WTC11 (cell line): ENCODE measurements around the gene STK32C. TPM values are rescaled to one million over a fixed set of nuclear protein-coding genes. Genes with fewer than 3 reads are reported as not detected.

Experiments
- ATAC-seq: fragments of 200-7000 bp; cut with Tn5 transposase; 2 replicates; pipeline ENCODE4 v1.10.0; 2021; ENCODE audit warnings: mild to moderate bottlenecking, moderate library complexity
- CTCF ChIA-PET: fragments of 300-600 bp; sonication (Branson Sonifier 250); formaldehyde crosslinking; loops from one replicate; lab custom pipeline; 2021; ENCODE audit warnings: antibody characterized with exemption; lab: Charles Lee
- POLR2A ChIA-PET: fragments of 350-600 bp; sonication (Branson Sonifier 250); formaldehyde crosslinking; loops from one replicate; lab custom pipeline; 2021; ENCODE audit warnings: antibody characterized with exemption; lab: Charles Lee
- DNase-seq: peaks from one replicate; pipeline ENCODE4 v3.0.0; 2021; ENCODE audit warnings: low spot score
- H3K27ac Mint-ChIP-seq: 2 replicates; pipeline ENCODE4 v1.8.0; 2021; ENCODE audit warnings: mixed read lengths
- H3K27me3 Mint-ChIP-seq: 2 replicates; pipeline ENCODE4 v1.8.0; 2021; ENCODE audit warnings: low read depth, mild to moderate bottlenecking, moderate library complexity, mixed read lengths
- H3K36me3 Mint-ChIP-seq: 2 replicates; pipeline ENCODE4 v1.8.0; 2021; ENCODE audit warnings: mixed read lengths
- H3K4me1 Mint-ChIP-seq: 2 replicates; pipeline ENCODE4 v1.8.0; 2022; ENCODE audit warnings: mixed read lengths
- H3K4me3 Mint-ChIP-seq: 2 replicates; pipeline ENCODE4 v1.8.0; 2021; ENCODE audit warnings: mild to moderate bottlenecking, moderate library complexity, mixed read lengths
- H3K9me3 Mint-ChIP-seq: 2 replicates; pipeline ENCODE4 v1.8.0; 2021; ENCODE audit warnings: mixed read lengths
- ATF1 ChIP-seq: sonication (generic); formaldehyde crosslinking; IDR thresholded peaks from 2 replicates; pipeline ENCODE4 v1.8.1; 2023; ENCODE audit warnings: mild to moderate bottlenecking, moderate library complexity, missing genetic modification reagents
- ATF3 ChIP-seq: sonication (generic); formaldehyde crosslinking; conservative IDR thresholded peaks from 2 replicates; pipeline ENCODE4 v1.8.1; 2022; ENCODE audit warnings: mild to moderate bottlenecking, missing genetic modification reagents
- ELF4 ChIP-seq: sonication (generic); formaldehyde crosslinking; IDR thresholded peaks from 2 replicates; pipeline ENCODE4 v1.8.1; 2022; ENCODE audit warnings: low read depth, mild to moderate bottlenecking, moderate library complexity, missing genetic modification reagents
- ERG ChIP-seq: fragments of 250-450 bp; sonication (Bioruptor Pico); IDR thresholded peaks from 2 replicates; pipeline ENCODE4 v1.8.0; 2021; ENCODE audit warnings: mild to moderate bottlenecking
- HMGXB4 ChIP-seq: sonication (generic); formaldehyde crosslinking; IDR thresholded peaks from 2 replicates; pipeline ENCODE4 v1.8.1; 2023; ENCODE audit warnings: mild to moderate bottlenecking, moderate library complexity, missing genetic modification reagents
- JAZF1 ChIP-seq: fragments of 250-450 bp; sonication (Bioruptor Pico); IDR thresholded peaks from 2 replicates; pipeline ENCODE4 v1.9.0; 2021; ENCODE audit warnings: moderate library complexity, mild to moderate bottlenecking, inconsistent platforms
- MAX ChIP-seq: sonication (generic); formaldehyde crosslinking; IDR thresholded peaks from 2 replicates; pipeline ENCODE4 v1.8.0; 2022; ENCODE audit warnings: mild to moderate bottlenecking, missing genetic modification reagents
- NFATC4 ChIP-seq: fragments of 250-450 bp; sonication (Bioruptor Pico); IDR thresholded peaks from 2 replicates; pipeline ENCODE4 v1.9.0; 2021; ENCODE audit warnings: mild to moderate bottlenecking
- NFYB ChIP-seq: sonication (generic); formaldehyde crosslinking; conservative IDR thresholded peaks from 2 replicates; pipeline ENCODE4 v1.8.0; 2022; ENCODE audit warnings: low read depth, missing genetic modification reagents
- OVOL2 ChIP-seq: fragments of 250-450 bp; sonication (Bioruptor Pico); IDR thresholded peaks from 2 replicates; pipeline ENCODE4 v1.9.0; 2021; ENCODE audit warnings: mild to moderate bottlenecking, borderline replicate concordance
- PREB ChIP-seq: sonication (generic); formaldehyde crosslinking; IDR thresholded peaks from 2 replicates; pipeline ENCODE4 v1.8.1; 2022; ENCODE audit warnings: mild to moderate bottlenecking, missing genetic modification reagents, moderate library complexity, borderline replicate concordance
- PRRX2 ChIP-seq: fragments of 250-450 bp; sonication (Bioruptor Pico); IDR thresholded peaks from 2 replicates; pipeline ENCODE4 v1.8.0; 2021; ENCODE audit warnings: mild to moderate bottlenecking
- TEAD1 ChIP-seq: sonication (generic); formaldehyde crosslinking; IDR thresholded peaks from 2 replicates; pipeline ENCODE4 v1.8.0; 2022; ENCODE audit warnings: mild to moderate bottlenecking, missing genetic modification reagents
- TP53 ChIP-seq: sonication (generic); formaldehyde crosslinking; IDR thresholded peaks from 2 replicates; pipeline ENCODE4 v1.8.1; 2023; ENCODE audit warnings: mild to moderate bottlenecking, missing genetic modification reagents
- ZBTB21 ChIP-seq: sonication (generic); formaldehyde crosslinking; IDR thresholded peaks from 2 replicates; pipeline ENCODE4 v1.8.1; 2023; ENCODE audit warnings: mild to moderate bottlenecking, missing genetic modification reagents, borderline replicate concordance
- ZMAT4 ChIP-seq: fragments of 250-450 bp; sonication (Bioruptor Pico); IDR thresholded peaks from 2 replicates; pipeline ENCODE4 v1.9.0; 2021; ENCODE audit warnings: mild to moderate bottlenecking
- ZNF232 ChIP-seq: sonication (generic); formaldehyde crosslinking; IDR thresholded peaks from 2 replicates; pipeline ENCODE4 v1.8.0; 2022; ENCODE audit warnings: mild to moderate bottlenecking, missing genetic modification reagents
- ZNF281 ChIP-seq: sonication (generic); formaldehyde crosslinking; IDR thresholded peaks from 2 replicates; pipeline ENCODE4 v1.8.0; 2023; ENCODE audit warnings: mild to moderate bottlenecking, missing genetic modification reagents
- ZNF532 ChIP-seq: fragments of 250-450 bp; sonication (Bioruptor Pico); IDR thresholded peaks from 2 replicates; pipeline ENCODE4 v1.9.0; 2021; ENCODE audit warnings: mild to moderate bottlenecking, borderline replicate concordance
- total RNA-seq: library from RNA; stranded (reverse); gene quantifications from 3 replicates; pipeline ENCODE4 v1.2.3, GENCODE V29; 2021

STK32C gene
- total RNA-seq, 1 experiment from 2014 or later, result 20.7 TPM

- TF ChIP-seq MAX, result no peak
- no peak for TF ChIP-seq ATF3
- TF ChIP-seq ERG, result no peak
- TF ChIP-seq ELF4 (CRISPR knock-in tag), result no peak
These were observed 34.8 kb upstream of the STK32C start (continued) for GRCh38 chr10:132342553-132342952.

- Mint-ChIP-seq H3K9me3 (no peaks in the 10 kb centered on the region), H3K36me3 (no peaks in the 10 kb centered on the region), H3K27me3 (no peaks in the 10 kb centered on the region), H3K27ac (no peak overlapping the region), H3K4me1 (peaks cover 9% of the 10 kb centered on the region), H3K4me3 (no peak overlapping the region)
- ChIA-PET CTCF (no interaction called here), POLR2A (no interaction called here)
- TF ChIP-seq ZNF232 (no peak), ZNF532 (CRISPR knock-in tag) (no peak), HMGXB4 (CRISPR knock-in tag) (no peak), PREB (CRISPR knock-in tag) (no peak), JAZF1 (no peak), ZMAT4 (CRISPR knock-in tag) (no peak), ERG (no peak), TP53 (CRISPR knock-in tag) (no peak), ZBTB21 (CRISPR knock-in tag) (no peak), NFATC4 (CRISPR knock-in tag) (no peak), ZNF281 (CRISPR knock-in tag) (no peak), PRRX2 (no peak), TEAD1 (no peak), OVOL2 (CRISPR knock-in tag) (no peak), ATF1 (CRISPR knock-in tag) (no peak), NFYB (CRISPR knock-in tag) (no peak)
- no peak for DNase-seq
- no peak for ATAC-seq
These were observed 34.0 kb upstream of the STK32C start for GRCh38 chr10:132341781-132342180.
